Measurements from ENCODE around the gene ZFPL1.

ZFPL1 gene

DNA sequence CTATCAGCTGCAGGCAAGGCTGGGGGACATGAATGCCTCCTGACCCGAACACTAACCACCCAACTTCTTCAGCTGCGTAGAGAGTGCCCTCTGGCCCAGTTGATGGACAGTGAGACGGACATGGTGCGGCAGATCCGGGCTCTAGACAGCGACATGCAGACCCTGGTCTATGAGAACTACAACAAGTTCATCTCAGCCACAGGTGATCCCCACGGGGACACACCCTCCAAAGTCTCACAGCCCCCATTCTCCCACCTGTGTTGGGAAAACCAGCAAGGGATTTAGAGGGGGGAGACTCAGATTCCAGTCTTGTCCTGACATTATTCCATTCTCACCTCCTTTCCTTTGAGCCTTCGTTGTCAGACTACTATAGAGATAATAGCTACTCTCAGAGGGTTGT is 12.9 kb downstream of the ZFPL1 start:
- no peak for DNase-seq

DNA sequence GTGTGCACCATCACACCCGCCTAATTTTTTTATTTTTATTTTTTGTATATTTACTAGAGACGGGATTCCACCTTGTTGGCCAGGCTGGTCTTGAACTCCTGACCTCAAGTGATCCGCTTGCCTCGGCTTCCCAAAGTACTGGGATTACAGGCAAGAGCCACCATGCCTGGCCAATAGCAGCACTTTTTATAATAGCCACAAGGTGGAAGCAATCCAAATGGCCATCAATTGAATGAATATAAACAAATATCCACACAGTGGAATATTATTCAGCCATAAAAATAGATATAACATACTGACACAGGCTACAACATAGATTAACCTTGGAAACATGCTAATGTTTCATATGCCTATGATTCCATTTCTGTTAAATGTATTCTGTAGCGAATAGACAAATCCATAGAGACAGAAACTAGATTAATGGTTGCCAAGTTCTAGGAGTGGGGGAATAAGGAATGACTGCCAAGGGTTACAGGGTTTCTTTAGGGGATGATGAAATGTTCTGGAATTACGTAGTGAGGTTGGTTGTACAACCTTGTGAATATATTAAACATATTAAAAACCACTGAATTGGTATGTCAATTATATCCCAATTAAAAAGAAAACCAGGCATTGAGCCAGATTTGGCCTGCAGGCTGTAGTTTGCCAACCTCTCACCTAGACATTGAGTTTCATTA is 16.8 kb downstream of the ZFPL1 start:
- DNase-seq: no peak

DNA sequence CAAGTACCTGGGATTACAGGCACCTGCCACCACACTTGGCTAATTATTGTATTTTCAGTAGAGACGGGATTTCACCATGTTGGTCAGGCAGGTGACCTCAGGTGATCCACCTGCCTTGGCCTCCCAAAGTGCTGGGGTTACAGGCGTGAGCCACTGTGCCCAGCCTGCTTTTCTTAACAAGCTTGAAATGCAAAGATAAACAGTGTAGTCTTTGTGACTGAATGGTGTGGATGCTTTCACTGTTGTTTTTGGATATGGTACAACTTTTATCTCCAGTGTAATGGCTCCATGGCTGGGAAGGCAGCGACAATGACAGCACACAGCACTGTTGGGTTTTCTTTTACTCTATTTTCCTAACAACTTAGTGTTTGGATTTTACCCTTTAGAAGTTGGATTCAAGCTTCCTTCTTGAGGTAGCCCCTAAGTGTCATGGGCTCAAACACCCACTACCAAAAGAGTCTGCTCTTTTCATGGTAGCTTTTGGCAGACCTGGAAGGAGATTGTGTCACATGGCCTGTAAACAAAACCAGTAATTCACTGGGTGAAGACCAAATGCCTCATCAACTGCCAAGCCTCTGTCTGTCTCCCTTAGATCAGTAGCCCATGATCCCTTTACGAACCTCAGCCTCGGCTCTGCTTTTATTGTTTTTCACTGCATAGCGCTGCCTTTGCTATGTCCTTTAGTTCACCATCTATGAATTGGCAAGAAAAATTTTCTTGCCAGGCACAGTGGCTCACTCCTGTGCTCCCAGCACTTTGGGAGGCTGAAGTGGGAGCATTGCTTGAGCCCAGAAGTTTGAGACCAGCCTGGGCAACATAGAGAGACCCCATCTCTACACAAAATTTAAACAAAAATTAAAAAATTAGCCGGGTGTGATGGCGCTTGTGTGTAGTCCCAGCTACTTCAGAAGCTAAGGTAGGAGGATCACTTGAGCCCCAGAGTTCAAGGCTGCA is 18.4 kb downstream of the ZFPL1 start:
- no peak for DNase-seq

DNA sequence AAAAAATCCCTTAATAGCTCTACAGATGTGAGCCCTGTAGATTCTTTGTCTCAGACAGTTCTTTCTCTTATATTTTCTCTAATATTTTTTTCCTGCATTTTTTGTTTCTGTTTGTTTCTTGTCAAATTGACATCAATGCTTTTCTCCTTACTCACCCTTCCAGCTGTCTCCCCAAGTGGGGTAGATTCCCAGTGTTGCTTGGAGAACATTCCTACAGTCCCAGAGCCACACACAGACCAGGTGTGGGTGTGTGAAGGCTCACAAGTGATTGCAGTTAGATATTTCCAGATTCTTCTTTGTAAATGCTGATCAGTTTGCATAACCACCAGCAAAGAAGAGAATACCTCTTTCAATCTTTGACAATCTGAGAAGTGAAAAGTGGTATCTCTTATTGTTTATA is 19.5 kb downstream of the ZFPL1 start:
- DNase-seq: no peak

DNA sequence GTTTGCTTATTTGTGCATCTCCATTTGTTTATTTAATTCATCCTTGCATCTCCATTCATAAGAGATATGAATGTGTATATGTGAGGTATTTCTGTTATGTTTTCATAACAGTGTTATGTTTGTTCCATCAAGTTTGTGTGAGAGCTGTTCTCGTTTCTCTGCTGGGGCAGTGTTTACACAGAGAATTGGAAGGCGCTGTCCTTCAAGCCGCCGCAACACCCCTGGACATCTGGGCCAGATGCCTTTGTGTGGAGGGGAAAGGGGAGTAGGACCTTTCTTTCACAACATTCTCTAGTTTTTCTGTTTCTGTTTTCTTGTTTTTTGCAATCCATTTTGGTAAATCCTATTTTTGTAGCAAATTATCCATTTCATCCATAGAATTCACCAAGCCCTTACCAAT is 20.6 kb downstream of the ZFPL1 start:
- DNase-seq: no peak

DNA sequence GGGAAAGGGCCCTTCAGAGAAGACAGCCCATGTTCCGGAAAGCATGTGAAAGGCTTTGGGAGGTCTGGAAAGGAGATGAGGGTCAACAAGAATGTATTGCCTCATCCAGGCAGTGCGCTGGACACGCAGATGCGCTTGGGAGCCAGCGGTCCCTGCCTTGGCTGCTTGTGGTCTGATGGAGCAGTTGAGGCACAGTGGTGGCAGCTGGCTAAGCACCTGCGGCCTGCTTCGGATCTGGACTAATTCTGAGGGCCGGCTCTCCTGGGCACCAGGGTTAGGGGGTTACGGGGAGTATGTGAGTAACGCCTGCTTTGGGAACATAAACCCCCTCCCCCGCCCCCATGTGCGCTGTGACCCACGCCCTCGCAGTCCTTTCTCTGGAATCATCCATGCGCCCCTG is 23.1 kb downstream of the ZFPL1 start:
- DNase-seq: no peak

DNA sequence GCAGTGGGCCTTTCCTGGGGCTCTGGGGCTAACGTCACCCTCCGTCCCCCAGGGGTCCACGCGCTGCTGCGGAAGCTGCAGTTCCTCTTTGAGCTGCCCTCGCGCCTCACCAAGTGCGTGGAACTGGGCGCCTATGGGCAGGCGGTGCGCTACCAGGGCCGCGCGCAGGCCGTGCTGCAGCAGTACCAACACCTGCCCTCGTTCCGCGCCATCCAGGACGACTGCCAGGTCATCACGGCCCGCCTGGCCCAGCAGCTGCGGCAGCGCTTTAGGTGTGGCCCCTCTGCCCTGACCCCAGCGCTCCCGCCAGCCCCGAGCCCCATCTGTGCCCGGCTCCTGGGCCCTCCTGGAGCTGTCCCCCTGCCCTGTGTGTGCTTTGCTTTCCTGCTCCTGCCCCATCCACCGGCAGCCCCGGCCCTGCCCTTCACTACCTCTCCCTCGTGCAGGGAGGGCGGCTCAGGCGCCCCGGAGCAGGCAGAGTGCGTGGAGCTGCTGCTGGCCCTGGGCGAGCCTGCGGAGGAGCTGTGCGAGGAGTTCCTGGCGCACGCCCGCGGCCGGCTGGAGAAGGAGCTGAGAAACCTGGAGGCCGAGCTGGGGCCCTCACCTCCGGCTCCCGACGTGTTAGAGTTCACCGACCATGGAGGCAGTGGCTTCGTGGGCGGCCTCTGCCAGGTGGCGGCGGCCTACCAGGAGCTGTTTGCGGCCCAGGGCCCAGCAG is 23.9 kb downstream of the ZFPL1 start:
- no peak for DNase-seq

DNA sequence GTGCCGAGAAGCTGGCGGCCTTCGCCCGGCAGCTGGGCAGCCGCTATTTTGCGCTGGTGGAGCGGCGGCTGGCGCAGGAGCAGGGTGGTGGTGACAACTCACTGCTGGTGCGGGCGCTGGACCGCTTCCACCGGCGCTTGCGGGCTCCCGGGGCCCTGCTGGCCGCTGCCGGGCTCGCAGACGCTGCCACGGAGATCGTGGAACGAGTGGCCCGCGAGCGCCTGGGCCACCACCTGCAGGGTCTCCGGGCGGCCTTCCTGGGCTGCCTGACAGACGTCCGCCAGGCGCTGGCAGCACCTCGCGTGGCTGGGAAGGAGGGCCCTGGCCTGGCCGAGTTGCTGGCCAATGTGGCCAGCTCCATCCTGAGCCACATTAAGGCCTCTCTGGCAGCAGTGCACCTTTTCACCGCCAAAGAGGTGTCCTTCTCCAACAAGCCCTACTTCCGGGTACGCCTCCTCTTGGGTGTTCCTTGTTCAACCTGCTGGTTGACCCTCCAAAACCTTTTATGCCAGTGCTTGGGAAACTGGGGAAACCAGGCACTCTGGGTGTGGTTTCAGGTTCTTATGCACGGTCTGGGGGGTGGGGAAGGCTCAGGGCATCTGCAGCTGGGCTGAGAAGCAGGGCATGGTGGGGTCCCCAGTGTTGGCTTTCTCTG is 24.6 kb downstream of the ZFPL1 start:
- DNase-seq: no peak

DNA sequence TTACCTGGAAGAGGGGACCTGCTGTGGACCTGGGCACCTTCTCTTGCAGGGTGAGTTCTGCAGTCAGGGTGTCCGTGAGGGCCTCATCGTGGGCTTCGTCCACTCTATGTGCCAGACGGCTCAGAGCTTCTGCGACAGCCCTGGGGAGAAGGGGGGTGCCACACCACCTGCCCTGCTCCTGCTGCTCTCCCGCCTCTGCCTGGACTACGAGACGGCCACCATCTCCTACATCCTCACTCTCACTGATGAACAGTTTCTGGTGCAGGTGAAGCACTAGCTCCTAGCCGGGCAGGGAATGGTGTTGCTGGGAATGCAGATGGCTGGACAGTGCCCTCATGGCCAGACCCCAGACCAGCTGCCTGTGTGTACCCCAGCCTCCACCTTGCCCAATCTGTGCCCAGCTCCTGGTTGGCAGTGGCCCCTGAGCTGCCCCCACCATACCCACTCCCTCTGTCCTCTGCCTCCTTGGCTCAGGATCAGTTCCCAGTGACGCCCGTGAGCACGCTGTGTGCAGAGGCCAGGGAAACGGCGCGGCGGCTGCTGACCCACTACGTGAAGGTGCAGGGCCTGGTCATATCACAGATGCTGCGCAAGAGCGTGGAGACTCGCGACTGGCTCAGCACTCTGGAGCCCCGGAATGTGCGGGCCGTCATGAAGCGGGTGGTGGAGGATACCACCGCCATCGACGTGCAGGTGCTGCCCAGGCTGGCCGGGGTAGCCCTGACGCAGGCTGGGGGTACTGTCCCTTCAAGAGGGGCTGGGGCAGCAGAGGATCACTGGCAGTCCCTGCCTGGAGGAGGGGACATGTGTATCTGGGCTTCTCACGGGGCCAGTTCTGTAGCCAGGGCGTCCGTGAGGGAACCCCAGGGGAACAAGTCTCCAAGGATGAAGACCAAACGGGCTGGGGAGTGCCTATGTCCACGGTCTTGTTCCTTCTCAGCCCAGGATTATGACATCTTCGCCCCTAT is 25.5 kb downstream of the ZFPL1 start:
- no peak for DNase-seq

DNA sequence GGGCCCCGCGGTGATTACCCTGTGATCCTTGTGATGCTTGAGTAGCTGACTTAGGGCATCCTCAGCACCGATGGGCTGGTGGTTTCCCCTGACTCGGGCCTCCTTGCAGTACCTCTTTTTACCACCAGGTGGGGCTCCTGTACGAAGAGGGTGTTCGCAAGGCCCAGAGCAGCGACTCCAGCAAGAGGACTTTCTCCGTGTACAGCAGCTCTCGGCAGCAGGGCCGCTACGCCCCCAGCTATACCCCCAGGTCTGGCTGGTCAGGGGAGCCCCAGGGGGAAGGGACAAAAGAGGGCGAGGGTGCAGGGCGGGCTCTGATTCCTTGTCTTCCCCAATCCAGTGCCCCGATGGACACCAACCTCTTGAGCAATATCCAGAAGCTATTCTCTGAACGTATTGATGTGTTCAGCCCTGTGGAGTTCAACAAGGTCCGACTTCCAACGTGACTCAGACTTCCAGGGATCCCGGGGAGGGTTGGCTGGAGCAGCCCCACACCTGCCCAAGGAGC is 26.4 kb downstream of the ZFPL1 start:
- peak; percentile 66 for DNase-seq

DNA sequence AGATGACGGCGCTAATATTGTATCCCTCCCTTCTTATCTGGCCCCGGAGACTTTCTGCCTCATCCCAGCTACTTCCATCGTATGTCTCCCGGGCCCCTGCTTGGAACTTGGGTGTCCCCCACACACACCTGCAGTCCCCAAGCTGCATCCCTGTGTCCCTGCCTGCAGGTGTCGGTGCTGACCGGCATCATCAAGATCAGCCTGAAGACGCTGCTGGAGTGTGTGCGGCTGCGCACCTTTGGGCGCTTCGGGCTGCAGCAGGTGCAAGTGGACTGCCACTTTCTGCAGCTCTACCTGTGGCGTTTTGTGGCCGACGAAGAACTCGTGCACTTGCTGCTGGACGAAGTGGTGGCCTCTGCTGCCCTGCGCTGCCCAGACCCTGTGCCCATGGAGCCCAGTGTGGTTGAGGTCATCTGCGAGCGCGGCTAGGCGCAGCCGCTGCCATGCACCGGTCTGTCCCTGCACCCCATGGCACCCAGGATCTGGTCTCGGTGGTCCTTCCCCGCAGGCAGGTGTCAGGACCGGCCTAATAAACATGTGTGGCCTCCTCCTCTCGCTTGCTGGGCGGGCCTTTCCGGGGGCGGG is 27.2 kb downstream of the ZFPL1 start:
- no peak for DNase-seq

DNA sequence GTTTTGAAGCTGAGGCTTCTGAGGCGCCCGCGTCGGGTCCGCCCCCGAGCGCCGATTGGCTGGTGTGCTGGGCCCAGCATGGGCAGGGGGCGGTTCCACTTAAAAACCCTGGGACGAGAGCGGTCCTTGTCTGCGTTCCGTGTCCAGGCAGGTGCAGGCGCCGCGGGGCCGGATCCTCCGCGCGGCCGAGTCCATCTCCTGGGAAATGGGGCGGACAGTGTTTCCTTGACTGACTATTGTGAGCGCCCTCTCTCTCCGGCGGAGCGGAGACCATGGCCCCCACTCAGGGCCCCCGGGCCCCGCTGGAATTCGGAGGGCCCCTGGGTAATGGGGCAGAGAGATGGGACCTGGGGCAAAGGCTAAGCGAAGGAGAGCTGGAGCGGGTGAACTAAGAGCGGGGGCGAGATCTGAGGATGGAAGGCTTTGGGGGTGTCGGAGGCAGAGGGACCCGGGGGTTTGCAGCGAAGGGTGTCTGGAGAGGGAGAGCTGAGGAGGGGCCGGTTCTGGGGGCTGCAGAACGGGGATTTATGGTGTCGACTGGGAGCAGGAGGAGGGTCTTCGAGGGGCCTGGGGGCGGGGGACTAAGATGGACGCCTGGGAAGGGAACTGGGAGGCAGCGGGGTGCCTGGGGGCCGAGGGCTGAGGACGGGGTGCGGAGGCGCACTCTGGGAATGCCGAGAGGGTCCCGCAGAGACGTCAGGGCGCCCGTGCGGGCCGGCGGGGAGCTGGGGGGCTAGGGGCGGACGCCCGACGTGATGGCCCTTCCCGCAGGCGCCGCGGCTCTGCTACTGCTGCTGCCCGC is 27.9 kb downstream of the ZFPL1 start, which contains the start of gene TM7SF2:
TM7SF2 (plus strand) TSS at position 129 of the 802 bp plus-strand sequence; CDS start at position 273, 144 bp downstream.
- DNase-seq: peak; percentile 75

DNA sequence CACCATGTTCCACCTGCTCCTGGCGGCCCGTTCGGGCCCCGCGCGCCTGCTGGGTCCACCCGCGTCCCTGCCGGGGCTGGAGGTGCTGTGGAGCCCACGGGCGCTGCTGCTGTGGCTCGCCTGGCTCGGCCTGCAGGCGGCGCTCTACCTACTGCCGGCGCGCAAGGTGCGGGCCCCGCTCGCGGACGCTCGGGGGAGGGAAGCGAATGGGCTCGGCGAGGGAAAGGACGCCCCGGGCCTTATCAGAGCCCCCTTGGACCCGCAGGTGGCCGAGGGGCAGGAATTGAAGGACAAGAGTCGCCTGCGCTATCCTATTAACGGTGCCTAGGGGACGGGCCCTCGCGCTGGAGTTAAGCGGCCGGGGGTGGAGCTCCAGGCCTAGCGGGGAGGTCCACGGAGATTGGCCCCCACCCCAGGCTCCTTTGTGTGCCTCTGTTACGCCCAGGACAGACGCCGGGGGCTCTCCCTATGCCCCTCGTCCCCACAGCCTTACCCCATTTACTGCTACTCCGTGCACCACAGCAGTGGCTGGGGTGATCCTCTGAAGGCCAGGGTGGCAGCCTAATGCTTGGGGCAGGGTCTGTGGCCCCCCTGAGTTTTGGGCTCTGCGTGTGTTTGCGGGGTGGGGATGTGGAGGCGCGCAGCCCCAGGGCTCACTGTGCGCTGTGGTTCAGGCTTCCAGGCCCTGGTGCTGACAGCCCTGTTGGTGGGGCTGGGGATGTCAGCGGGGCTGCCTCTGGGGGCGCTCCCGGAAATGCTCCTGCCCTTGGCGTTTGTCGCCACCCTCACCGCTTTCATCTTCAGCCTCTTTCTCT is 28.7 kb downstream of the ZFPL1 start:
- DNase-seq: no peak

DNA sequence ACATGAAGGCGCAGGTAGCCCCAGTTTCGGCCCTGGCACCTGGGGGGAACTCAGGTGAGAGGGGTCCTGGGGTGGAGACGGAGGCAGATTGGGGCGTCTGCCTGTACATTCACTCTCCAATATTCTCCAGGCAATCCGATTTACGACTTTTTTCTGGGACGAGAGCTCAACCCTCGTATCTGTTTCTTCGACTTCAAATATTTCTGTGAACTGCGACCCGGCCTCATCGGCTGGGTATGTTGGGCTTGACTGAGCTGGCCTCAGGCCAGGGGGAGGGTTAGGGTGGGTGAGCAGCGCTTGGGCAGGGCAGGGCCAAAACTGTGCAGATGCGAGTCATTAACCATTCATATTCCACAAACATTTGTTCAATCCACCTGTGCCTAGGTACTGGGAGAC is 29.3 kb downstream of the ZFPL1 start:
- no peak for DNase-seq

DNA sequence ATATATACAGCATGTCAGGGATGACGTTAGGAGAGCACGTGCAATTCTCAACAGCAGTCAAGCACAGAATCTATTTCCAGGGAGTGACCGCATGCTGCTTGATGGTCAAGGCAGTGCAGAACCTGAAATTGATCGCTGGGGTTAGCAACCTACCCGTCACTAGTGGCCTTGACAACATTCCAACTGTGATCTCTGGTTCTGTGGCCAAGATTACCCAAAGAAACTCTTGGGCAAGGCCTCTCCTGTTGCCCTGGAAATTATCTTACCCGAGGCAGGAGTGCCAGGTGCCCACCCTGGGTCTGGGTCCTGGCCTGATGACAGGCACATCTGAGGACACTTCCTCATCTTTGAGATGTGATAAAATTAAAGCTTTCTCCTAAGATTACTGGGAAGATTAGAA is 29.8 kb downstream of the ZFPL1 start:
- DNase-seq: no peak

DNA sequence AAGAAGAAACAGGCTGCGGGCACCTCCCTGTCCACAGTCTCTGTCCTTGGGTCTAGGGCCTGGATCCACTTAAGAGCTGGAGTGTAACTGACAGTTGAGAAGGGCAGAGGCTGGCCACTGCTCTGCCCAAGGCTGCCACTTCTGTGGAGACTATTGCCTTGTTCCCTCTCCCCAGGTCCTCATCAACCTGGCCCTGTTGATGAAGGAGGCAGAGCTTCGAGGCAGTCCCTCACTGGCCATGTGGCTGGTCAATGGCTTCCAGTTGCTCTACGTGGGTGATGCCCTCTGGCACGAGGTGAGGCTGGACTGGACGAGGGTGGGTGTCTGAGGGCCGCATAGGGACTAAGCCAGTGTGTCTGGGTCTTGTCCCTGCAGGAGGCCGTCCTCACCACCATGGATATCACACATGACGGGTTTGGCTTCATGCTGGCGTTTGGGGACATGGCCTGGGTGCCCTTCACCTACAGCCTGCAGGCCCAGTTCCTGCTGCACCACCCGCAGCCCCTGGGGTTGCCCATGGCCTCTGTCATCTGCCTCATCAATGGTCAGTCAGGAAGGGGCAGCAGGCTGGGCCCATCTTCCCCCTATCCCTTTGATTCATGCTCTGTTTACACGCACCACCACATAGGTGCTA is 30.6 kb downstream of the ZFPL1 start:
- DNase-seq: no peak

DNA sequence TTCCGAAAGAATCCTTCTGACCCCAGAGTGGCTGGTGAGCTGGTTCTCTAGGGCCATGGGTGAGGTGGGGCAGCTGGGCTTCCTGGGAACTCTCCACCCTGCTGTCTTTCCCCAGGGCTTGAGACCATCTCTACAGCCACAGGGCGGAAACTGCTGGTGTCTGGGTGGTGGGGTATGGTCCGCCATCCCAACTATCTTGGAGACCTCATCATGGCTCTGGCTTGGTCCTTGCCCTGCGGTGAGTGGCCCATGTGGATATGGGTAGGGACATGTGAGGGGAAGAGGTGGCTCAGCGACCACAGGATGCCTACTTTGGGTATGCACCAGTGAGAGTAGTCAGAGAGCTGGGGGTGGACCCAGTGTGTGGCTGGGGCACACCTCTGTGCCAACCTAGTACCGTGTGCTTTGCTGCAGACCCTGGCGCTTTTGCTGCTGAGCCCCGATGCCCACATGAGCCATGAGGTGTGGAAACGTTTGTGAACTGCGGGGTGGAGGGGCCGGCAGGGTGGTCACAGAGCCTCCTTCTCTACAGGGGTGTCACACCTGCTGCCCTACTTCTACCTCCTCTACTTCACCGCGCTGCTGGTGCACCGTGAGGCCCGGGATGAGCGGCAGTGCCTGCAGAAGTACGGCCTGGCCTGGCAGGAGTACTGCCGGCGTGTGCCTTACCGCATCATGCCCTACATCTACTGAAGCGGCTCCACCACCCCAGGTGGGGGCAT is 31.5 kb downstream of the ZFPL1 start:
- DNase-seq: no peak
